ENCODE data around the gene WTAP.
"Not testable (repeated sequence)": the region's sequence is repeated elsewhere in the genome, so short reads cannot be mapped to it uniquely, and the experiment has no call there.

WTAP gene

GRCh38 chr6:159727717-159728445 is 575 bp downstream of the WTAP start:
- DNase-seq = peak in 13 of 51 donors; percentile 42 to 88 (median 56)

- no peak for DNase-seq
Measured at GRCh38 chr6:159728531-159728964, 1.2 kb downstream of the WTAP start.

- DNase-seq = no peak
Measured at GRCh38 chr6:159729598-159730331, 2.5 kb downstream of the WTAP start.

- no peak for DNase-seq
Measured at GRCh38 chr6:159730332-159730676, 3.0 kb downstream of the WTAP start.

GRCh38 chr6:159732550-159732949 is 5.2 kb downstream of the WTAP start:
- not testable (repeated sequence) for DNase-seq

GRCh38 chr6:159733395-159733794 is 6.1 kb downstream of the WTAP start:
- DNase-seq = not testable (repeated sequence)

- no peak for DNase-seq
Measured at GRCh38 chr6:159736908-159737307, 9.6 kb downstream of the WTAP start.

GRCh38 chr6:159739341-159739740 is 12.0 kb downstream of the WTAP start:
- DNase-seq = no peak

GRCh38 chr6:159742165-159742564 is 14.9 kb downstream of the WTAP start:
- no peak for DNase-seq

- no peak for DNase-seq
Measured at GRCh38 chr6:159745081-159745480, 17.8 kb downstream of the WTAP start.

- DNase-seq = no peak
Measured at GRCh38 chr6:159746759-159747158, 19.5 kb downstream of the WTAP start.

- DNase-seq = not testable (repeated sequence)
Measured at GRCh38 chr6:159748127-159748526, 20.8 kb downstream of the WTAP start.

- DNase-seq = no peak
Measured at GRCh38 chr6:159751448-159751847, 24.1 kb downstream of the WTAP start.

- DNase-seq = no peak
Measured at GRCh38 chr6:159753081-159753872, 26.0 kb downstream of the WTAP start.

GRCh38 chr6:159754401-159754800 is 27.1 kb downstream of the WTAP start:
- DNase-seq = no peak

- DNase-seq = peak in 12 of 51 donors; percentile 2 to 26 (median 8)
Measured at GRCh38 chr6:159754959-159755914, 27.9 kb downstream of the WTAP start.

GRCh38 chr6:159756508-159756907 is 29.2 kb downstream of the WTAP start:
- no peak for DNase-seq

- no peak for DNase-seq
Measured at GRCh38 chr6:159758031-159759001, 31.0 kb downstream of the WTAP start.

GRCh38 chr6:159759645-159760044 is 32.3 kb downstream of the WTAP start:
- DNase-seq = no peak

- DNase-seq = no peak
Measured at GRCh38 chr6:159760602-159761057, 33.3 kb downstream of the WTAP start.

Data from hypothalamus (tissue), 51 donors.